GM21576 (cell line): ENCODE results near the gene FBXO47.

ENCODE experiments used
- ATAC-seq: cut with Tn5 transposase; IDR thresholded peaks from one replicate; pipeline ENCODE4 v1.9.1; 2021; ENCODE audit warnings: mild to moderate bottlenecking, moderate library complexity; ENCODE audit not compliant: unreplicated experiment

Gene FBXO47

GRCh38 chr17:38905375-38905774 is 61.8 kb downstream of the FBXO47 start:
- ATAC-seq = no peak

DNA sequence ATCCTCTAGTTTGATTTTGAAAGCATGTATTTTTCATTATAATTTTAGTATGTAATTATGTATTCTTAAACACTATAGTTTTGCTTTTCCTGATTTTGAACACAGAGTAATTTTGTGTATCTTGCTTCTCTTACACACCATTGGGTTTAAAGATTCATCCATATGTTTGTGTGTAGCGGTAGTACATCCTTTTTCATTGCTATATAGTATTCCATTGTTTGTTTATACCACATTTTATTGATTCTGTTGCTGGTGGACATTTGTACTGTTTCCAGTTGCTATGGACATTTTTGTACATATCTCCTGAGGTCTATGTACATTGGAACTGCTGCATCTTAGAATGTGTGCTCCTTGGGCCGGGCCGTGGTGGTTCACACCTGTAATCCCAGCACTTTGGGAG is 62.3 kb downstream of the FBXO47 start:
- no peak for ATAC-seq

- ATAC-seq = no peak
These were observed 63.8 kb downstream of the FBXO47 start for GRCh38 chr17:38903404-38903803.

GRCh38 chr17:38900978-38901656 is 66.1 kb downstream of the FBXO47 start:
- ATAC-seq = no peak

DNA sequence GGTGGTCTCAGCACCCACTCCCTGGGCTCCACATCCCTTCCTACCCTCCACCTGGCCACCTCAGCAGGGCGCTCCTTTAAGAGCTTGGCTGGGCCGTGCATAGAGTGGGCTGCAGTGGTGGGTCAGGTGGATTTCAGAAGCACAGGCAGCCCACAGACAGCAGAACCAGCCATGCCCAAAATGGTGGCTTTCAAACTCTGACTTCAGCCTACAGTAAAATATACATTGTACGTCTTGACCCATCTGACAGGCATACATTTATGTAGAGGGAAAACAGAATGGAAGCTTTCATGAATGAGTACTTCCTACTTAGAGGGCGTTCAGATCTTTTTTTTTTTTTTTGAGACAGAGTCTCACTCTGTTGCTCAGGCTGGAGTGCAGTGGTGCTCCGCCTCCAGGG is 67.8 kb downstream of the FBXO47 start:
- peak; percentile 15 for ATAC-seq

GRCh38 chr17:38898812-38899348 is 68.3 kb downstream of the FBXO47 start:
- ATAC-seq = peak; percentile 68

DNA sequence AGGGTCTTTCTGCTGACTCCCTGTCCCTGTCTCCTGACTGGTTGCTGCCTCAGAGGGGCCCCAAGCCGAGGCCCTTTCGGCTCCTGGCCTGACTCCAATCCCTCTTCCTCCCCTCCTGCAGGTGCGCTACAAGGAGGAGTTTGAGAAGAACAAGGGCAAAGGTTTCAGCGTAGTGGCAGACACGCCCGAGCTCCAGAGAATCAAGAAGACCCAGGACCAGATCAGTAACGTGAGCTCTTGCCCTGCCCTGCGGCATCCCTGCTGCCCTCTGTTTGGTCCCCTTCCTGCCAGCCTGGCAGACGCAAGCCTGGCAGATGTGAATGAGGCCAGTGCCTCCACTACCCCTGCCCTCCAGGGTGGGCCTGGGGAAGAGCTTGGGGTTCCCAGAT is 68.9 kb downstream of the FBXO47 start:
- ATAC-seq = peak; percentile 16

DNA sequence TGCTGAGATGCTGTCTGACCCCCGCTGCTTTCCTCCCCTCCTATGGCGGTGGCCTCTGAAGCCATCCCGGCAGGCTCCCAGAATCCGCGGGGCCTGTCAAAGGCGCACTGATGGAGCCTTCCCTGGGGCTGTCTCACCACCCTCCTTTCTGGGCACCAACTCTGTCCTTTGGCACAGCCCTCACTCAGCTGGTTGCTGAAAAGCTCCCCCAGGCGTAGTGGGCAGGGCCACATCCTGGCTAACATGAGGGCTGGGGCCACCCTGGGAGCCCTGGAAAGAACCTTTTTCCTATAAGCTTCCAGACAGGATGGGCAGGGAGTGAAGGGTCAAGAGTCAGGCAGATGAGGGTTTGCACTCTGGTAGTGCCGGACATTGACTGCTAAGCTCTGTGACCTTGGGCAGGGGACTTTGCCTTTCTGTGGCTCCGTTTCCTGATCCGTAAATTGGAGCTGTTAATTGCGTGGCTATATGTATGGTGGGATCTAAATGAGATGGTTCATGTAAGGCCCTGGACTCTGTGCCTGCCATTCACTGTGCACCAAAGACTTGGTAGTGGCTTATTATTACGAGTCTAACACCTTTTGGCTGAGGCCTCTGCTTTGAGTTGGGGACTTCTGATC is 69.4 kb downstream of the FBXO47 start:
- no peak for ATAC-seq

GRCh38 chr17:38897176-38897575 is 70.0 kb downstream of the FBXO47 start:
- no peak for ATAC-seq

GRCh38 chr17:38896346-38896954 is 70.8 kb downstream of the FBXO47 start:
- ATAC-seq = no peak

DNA sequence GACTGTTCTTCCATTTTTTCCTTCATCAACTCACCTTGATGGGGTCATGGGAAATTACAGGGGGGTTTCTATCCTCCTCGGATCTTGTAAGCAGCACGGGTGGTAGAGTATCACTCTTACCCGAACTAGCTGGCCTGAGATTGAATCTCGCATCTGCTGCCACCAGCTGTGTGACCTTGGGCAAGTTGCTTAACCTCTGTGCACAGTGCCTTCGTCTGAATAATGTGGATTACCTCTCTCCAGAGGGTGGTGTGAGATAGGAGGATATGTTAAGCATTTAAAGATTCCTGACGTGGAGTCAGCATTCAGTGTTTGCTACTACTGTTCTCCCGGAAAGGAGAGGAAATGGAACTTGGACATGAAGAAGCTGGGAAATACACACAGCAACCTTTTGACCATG is 72.9 kb downstream of the FBXO47 start:
- no peak for ATAC-seq

- ATAC-seq = no peak
These were observed 73.6 kb downstream of the FBXO47 start for GRCh38 chr17:38893607-38894006.

DNA sequence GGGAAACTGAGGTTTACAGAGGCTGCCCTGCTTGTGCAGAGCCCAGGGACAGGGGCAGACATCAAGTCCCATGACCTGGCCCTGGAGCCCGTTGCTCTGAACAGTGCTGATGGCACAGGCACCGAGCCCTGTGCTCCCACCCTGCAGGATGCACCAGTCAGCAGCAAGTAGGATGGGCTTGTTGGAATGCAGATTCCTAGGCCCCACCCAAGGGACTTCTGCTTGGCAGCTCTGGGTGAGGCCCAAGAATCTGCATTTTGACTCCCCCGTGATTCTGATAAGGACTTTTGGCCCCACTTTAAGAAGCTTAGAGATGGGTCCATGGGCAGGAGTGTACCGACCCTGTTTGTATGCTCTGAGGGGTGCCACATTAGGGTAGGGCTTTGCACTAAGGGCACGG is 74.1 kb downstream of the FBXO47 start:
- no peak for ATAC-seq

DNA sequence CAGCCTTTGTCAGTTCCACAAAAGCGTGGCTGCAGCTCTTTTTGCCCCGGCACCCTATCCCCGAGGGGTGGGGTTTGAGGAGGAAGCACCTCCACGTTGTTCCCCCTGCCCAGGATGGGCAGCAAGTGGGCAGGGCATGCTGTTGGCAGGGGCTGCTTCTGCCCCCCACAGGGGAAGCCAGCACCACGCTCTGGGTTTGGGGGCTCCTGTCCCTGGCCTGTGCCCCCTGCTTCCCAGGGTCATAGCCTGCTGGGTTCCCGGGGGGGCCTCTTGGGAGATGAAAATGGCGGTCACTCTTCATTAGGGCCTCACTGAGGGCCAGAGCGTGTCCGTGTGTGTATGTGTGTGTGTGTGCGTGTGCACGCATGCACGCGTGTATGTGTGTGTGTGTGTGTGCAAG is 74.6 kb downstream of the FBXO47 start:
- ATAC-seq = no peak

- no peak for ATAC-seq
These were observed 75.1 kb downstream of the FBXO47 start for GRCh38 chr17:38892083-38892482.

- no peak for ATAC-seq
These were observed 75.8 kb downstream of the FBXO47 start for GRCh38 chr17:38891441-38891840.

DNA sequence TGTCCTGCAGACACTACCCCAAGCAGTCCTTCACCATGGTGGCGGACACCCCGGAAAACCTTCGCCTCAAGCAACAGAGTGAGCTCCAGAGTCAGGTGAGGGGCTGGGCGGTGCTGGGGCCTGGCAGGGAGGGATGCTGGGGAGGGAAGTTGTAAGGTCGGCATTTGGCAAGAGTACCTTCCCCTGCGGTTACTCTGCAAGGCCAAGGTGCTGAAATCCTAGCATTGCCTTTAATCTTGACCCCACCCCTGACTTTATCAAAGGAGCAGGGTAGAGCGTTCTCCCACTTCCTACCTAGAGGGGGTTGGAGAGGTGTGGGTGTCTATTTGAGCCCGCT is 76.8 kb downstream of the FBXO47 start:
- no peak for ATAC-seq

GRCh38 chr17:38889745-38890409 is 77.3 kb downstream of the FBXO47 start:
- no peak for ATAC-seq

- no peak for ATAC-seq
These were observed 78.4 kb downstream of the FBXO47 start for GRCh38 chr17:38888842-38889241.

- ATAC-seq = no peak
These were observed 80.6 kb downstream of the FBXO47 start for GRCh38 chr17:38886643-38887010.
